ENCODE measurements around the gene FAR2. TPM values are rescaled to one million over a fixed set of nuclear protein-coding genes. Genes with fewer than 3 reads are reported as not detected.
A peak's percentile ranks its signal among the peaks of the same experiment; 100 is the strongest.

Gene FAR2
- total RNA-seq, 1 experiment from 2014 or later, result 16.2 TPM

DNA sequence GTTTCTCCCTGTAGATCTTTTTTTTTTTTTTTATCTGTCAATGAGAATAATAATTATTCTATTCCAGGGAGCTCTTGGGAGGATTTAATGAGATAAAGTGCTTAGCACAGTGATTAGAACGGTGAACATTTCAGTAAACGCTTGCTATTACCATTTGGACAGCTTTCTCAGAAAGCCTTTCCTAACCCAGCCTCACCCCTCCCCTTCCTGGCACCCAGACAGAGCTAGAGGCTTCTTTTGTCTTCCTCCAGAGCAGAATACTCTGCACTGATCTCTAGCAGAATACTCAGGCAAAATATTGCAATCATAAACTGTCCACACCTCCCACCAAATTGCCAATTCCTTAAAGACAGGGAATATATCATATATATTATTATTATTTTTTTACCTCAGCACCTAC, 165.3 kb downstream of the FAR2 start:
- no peaks in the 10 kb centered on the region for H3K36me3 ChIP-seq (replicated peaks; ENCODE audit: control insufficient read depth, insufficient read depth, low read length)
- H3K27me3 ChIP-seq (ENCODE audit: control insufficient read depth, insufficient read depth, low read length), result no peaks in the 10 kb centered on the region
- no peak overlapping the region for H3K4me3 ChIP-seq (ENCODE audit: insufficient read depth, low read depth, low read length)
- no peak for DNase-seq

DNA sequence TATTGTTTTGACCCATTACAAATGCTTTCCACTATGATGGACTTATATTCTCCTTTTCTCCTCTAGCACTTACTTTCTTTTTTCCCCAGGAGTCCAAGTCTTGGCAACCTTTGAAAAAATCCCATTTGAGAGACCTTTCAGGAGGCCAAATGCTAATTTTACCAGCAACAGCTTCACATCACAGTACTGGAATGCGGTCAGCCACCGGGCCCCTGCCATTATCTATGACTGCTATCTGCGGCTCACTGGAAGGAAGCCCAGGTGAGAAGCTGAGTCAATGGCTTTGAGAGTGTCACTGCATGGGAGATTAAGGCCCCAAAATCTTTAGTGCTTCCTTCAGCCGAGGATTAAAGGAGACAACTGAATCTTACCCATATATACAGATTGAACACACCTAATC, 167.7 kb downstream of the FAR2 start:
- peak; percentile 17 for DNase-seq
- H3K36me3 ChIP-seq (replicated peaks; ENCODE audit: control insufficient read depth, insufficient read depth, low read length), result no peaks in the 10 kb centered on the region
- H3K27me3 ChIP-seq (ENCODE audit: control insufficient read depth, insufficient read depth, low read length), result no peaks in the 10 kb centered on the region
- no peak overlapping the region for H3K4me3 ChIP-seq (ENCODE audit: insufficient read depth, low read depth, low read length)

DNA sequence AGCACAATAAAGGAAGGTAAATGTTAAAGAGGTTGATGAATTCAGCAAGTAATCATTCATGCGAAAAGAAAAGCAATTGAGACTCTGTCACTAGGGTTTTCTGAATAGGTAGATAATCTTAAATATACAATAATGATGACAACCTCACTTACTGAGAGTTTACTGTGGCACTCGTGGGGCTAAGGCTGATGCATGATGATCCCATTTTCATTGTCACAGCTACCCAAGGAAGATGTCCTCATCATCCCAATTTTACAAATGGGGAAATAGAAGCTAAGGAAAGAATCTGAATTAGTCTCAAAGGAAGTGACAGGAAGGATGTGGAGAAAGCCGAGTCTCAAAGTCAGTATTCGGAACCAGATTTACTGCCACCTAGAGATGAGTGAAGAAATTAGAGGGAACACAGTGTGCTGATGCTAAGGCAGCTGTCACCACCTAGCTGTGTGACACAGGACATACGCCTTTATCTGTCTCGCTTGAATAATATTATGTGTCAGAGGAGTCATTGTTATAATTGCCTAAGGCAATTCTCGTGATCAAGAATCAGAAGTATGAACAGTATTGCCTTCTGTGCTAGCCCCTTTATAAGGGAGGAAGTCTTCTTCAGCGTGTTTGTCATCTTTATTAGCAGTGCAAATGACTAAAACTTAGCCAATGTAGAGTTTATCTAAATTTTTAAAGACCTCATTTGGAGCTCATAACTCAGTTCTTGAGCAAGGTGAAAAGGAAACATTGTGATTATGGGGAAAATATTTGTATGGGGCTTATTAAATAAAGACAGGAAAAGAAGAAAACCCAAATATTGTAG, 168.7 kb downstream of the FAR2 start:
- Histone ChIP-seq H3K27me3 (ENCODE audit: control insufficient read depth, insufficient read depth, low read length) (no peaks in the 10 kb centered on the region), H3K36me3 (replicated peaks; ENCODE audit: control insufficient read depth, insufficient read depth, low read length) (no peaks in the 10 kb centered on the region; the same call in 1 of the 2 replicates), H3K4me3 (ENCODE audit: insufficient read depth, low read depth, low read length) (no peak overlapping the region)
- peak; percentile 42 for DNase-seq

DNA sequence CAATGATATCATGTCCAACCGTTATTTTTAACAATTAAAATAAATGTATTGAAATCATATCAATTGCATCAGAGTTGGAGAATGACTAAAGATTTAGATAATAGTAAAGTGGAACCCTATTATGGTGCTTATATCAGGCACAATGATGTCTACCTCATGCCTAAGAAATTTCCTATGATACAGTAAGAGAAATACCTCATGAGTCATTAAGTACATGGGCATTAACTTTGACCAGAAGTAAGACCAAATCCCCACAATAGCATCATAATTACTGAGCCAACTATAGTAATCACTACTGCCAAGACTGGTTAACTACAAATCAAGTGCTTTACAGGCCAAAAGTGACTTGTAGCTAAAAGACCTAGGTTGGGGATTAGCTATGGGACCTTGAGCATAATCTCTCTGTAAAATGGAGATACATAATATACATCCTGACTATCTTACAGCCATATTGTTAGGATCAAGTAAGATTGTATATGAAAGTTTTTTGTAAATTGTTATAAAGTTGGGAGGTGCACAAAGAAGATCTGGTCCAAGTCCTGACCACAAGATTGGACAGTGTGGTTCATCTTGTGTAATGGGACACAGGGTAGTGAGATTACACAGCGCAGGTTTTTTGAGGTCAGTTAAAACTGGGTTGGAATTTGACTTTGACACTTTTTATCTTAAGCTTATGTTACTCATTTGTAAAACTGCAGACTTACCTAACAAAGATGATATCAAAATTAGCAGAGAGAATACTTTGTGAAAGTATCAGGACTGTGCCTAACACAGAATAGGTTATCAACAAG, 171.4 kb downstream of the FAR2 start:
- Histone ChIP-seq H3K27me3 (ENCODE audit: control insufficient read depth, insufficient read depth, low read length) (no peaks in the 10 kb centered on the region), H3K4me3 (ENCODE audit: insufficient read depth, low read depth, low read length) (no peak overlapping the region), H3K36me3 (replicated peaks; ENCODE audit: control insufficient read depth, insufficient read depth, low read length) (no peaks in the 10 kb centered on the region; the same call in 1 of the 2 replicates)
- DNase-seq, result no peak

DNA sequence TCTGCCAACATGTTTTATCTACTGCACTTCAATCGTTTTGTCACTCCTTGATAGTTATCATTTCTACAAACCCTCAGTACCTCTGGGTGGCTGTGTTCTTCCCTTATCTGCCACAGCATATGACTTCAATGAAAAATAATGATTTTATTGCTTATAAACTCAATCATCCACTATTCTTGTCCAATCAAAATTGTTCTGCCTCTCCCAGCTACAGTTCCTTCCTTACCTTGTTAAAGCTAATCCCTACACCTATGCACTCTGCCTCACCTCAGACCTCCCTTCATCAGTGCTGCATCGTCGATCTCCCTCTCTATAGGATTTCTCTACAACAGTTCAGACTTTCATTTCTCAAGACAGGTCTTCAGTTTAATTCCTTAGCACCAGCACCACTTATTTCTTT, 173.1 kb downstream of the FAR2 start:
- Histone ChIP-seq H3K27me3 (ENCODE audit: control insufficient read depth, insufficient read depth, low read length) (no peaks in the 10 kb centered on the region), H3K36me3 (replicated peaks; ENCODE audit: control insufficient read depth, insufficient read depth, low read length) (no peaks in the 10 kb centered on the region; the same call in 1 of the 2 replicates), H3K4me3 (ENCODE audit: insufficient read depth, low read depth, low read length) (no peak overlapping the region)
- no peak for DNase-seq

DNA sequence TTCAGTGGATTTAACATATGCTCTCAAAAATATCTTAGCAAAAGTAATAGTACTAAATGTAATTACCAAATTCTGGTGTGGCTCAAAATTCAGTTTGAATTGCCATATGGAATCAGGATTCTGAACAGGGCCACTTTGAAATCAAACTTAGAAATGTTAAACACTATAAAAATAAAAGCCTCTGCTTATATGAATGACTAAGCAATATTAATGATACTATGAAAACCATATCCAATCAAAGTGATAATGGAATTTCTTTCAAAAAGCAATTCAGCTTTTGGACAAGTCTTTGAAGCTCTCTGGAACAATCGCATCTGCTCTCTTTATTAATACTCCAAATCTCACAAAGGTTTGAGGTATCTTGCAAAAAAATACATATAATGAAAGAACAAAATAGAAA, 180.3 kb downstream of the FAR2 start:
- H3K4me3 ChIP-seq (ENCODE audit: insufficient read depth, low read depth, low read length), result no peak overlapping the region
- H3K27me3 ChIP-seq (ENCODE audit: control insufficient read depth, insufficient read depth, low read length), result no peaks in the 10 kb centered on the region
- no peaks in the 10 kb centered on the region for H3K36me3 ChIP-seq (replicated peaks; ENCODE audit: control insufficient read depth, insufficient read depth, low read length)
- DNase-seq, result no peak

DNA sequence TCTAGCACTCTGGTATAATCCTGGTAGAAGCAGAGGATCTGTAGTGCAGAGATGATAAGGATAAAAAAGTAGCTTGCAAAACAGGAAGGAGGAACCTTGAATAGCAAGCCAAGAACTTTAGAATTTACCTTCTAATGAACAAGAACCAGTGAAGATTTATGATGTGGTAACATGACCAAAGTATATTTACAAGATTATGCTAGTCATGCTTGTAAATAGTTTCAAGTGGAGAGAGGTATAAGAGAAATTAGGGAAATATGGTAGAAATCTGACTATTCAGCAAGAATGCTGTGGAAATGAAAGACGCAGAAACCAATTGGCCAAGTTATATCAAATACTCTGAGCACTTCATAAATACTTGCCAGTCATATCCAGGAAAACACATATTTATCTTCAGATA, 184.1 kb downstream of the FAR2 start:
- Histone ChIP-seq H3K4me3 (ENCODE audit: insufficient read depth, low read depth, low read length) (no peak overlapping the region), H3K27me3 (ENCODE audit: control insufficient read depth, insufficient read depth, low read length) (no peaks in the 10 kb centered on the region), H3K36me3 (replicated peaks; ENCODE audit: control insufficient read depth, insufficient read depth, low read length) (no peaks in the 10 kb centered on the region)
- DNase-seq, result no peak

DNA sequence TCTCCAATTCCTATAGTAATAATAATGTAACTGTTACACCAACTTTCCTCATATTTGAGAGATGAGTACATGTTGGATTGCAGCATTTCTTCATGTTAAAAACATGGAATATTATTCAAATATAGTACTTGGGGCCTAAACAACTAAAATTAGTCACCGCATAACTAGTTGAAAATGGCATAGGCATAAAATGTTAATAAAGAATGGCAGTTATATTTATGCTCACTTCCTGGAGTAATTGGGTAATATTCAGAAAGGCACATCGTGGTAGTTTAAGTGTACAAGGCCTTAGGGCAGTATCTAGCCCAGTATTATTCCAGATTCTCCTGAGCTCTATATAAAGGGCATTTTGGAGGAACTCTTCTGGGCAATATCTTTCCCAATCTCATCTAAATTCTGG, 185.9 kb downstream of the FAR2 start:
- DNase-seq, result no peak
- Histone ChIP-seq H3K36me3 (replicated peaks; ENCODE audit: control insufficient read depth, insufficient read depth, low read length) (no peaks in the 10 kb centered on the region), H3K27me3 (ENCODE audit: control insufficient read depth, insufficient read depth, low read length) (no peaks in the 10 kb centered on the region), H3K4me3 (ENCODE audit: insufficient read depth, low read depth, low read length) (no peak overlapping the region)

DNA sequence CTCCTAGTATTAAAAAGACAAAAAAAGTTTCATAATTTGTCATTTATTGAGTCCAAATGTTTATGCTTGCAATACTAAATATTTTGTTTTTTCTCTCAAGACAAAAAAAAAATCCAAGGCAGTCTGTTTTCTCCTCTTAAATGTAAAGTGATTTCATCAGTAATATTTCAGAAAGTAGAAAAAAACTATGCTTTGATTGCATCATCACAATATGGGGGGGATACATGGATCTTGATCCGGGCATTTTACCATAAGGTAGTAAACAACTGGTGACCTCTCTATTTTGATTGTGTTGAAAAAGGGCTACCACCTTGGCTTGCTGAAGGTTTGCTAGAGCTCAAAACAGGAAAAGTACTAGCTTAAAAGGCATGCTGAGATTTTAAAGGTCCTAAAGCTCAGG, 188.2 kb downstream of the FAR2 start:
- H3K4me3 ChIP-seq (ENCODE audit: insufficient read depth, low read depth, low read length), result no peak overlapping the region
- H3K36me3 ChIP-seq (replicated peaks; ENCODE audit: control insufficient read depth, insufficient read depth, low read length), result no peaks in the 10 kb centered on the region; the same call in 1 of the 2 replicates
- no peaks in the 10 kb centered on the region for H3K27me3 ChIP-seq (ENCODE audit: control insufficient read depth, insufficient read depth, low read length)
- no peak for DNase-seq

DNA sequence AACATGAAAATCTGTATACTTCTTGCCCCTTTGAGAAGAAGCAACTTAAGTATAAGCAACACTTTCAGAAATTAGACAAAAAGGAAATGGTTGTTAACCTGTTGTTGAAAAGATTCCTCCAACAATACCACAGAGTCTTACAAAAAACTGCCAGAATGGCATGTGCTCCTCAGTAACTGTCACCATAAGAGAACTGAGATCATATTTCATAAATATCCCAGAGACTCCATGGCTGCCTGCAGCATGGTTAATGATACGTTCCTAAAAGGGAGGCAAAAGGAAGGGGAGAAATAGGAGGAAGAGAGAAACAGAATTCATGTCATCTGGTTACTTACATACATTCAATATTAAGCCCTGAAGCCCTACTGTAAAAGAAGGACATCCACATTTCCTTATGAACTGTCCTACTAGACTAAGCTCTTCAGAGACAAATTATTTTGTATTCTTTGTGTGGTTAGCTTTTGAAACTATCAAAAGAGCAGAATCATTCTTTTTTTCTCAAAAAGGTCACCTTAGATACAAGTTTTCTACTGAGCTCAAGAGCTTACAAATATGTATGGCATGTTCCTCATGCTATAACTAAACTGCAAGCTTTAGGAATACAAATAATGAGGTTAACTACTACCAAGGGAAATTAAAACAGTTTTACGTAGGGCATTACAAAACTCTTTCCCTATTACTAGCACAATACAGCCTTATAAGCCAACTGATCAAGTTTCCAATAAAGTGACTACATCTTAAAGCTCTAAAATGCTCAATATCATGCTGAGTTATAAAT, 194.1 kb downstream of the FAR2 start:
- H3K4me3 ChIP-seq (ENCODE audit: insufficient read depth, low read depth, low read length), result no peak overlapping the region
- H3K36me3 ChIP-seq (replicated peaks; ENCODE audit: control insufficient read depth, insufficient read depth, low read length), result peaks cover 1% of the 10 kb centered on the region; the same call in 1 of the 2 replicates
- no peak for DNase-seq
- H3K27me3 ChIP-seq (ENCODE audit: control insufficient read depth, insufficient read depth, low read length), result no peaks in the 10 kb centered on the region

DNA sequence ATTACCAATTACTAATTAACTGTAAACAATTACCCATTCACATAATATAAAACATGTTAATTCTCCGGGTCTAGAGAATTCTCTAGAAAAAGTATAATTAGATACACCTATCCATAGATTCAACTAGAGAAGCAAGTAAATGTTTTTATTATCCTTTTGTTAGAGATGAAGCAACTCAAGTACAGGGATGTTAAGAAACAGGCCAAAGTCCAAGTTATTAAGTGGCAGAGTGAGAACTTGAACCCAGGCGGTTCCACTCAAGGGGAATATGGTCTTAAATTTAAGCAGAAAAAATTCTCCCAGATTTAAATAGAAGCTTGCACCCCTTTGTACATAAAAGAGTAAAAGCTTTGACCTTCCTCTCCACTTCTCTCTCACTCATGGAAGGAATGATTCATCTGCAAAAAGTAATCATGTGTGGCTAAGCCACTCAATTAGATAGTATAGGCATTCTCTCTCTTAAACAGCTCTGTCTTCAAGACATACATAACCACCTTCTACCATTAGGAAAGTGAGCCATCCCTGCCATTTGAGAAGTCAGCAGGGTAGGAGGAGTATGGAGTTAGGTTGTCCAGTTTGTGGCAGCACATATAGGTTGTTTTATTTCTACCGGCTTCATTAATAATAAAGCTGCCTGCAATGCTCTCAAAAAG, 197.8 kb downstream of the FAR2 start:
- no peaks in the 10 kb centered on the region for H3K27me3 ChIP-seq (ENCODE audit: control insufficient read depth, insufficient read depth, low read length)
- H3K4me3 ChIP-seq (ENCODE audit: insufficient read depth, low read depth, low read length), result no peak overlapping the region
- H3K36me3 ChIP-seq (replicated peaks; ENCODE audit: control insufficient read depth, insufficient read depth, low read length), result peaks cover 1% of the 10 kb centered on the region; the same call in 1 of the 2 replicates
- DNase-seq, result no peak

DNA sequence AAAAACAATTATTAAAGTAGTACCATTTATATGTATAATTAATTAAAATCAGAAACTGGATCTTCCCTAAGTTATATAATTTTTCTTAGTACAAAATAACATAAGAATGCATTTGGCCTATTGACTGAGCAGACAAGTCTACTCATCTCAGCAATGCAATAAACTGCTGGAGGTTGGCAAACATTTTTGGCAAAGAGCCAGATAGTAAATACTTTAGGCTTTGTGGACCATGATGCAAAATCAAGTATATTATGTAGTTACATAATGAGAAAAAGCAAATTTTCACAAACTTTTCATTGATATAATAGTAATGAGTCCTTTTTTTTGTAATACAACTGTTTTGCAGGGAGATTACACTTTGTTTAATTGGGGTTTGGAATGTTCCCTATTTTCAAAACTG, 201.0 kb downstream of the FAR2 start:
- Histone ChIP-seq H3K27me3 (ENCODE audit: control insufficient read depth, insufficient read depth, low read length) (no peaks in the 10 kb centered on the region), H3K4me3 (ENCODE audit: insufficient read depth, low read depth, low read length) (no peak overlapping the region), H3K36me3 (replicated peaks; ENCODE audit: control insufficient read depth, insufficient read depth, low read length) (no peaks in the 10 kb centered on the region; the same call in 1 of the 2 replicates)
- no peak for DNase-seq

DNA sequence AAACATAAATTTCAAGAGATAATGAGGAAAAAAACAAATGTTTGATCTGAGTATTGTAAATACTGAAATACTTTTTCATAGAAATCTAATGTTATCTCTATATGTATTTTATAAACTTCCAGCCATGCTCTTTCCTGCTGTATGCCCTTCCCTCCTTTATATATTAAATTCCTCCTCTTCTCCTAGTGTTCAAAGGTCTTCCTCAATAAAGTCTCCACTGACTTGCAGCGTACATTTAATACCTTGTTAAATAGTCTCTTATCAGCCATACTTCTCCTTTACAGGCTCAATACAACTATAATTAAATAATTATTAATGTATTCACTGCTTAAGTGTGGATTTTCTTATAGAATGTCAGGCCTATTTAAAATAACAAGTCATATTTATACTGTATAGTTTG, 205.9 kb downstream of the FAR2 start:
- H3K36me3 ChIP-seq (replicated peaks; ENCODE audit: control insufficient read depth, insufficient read depth, low read length), result no peaks in the 10 kb centered on the region
- H3K27me3 ChIP-seq (ENCODE audit: control insufficient read depth, insufficient read depth, low read length), result no peaks in the 10 kb centered on the region
- no peak for DNase-seq
- no peak overlapping the region for H3K4me3 ChIP-seq (ENCODE audit: insufficient read depth, low read depth, low read length)

DNA sequence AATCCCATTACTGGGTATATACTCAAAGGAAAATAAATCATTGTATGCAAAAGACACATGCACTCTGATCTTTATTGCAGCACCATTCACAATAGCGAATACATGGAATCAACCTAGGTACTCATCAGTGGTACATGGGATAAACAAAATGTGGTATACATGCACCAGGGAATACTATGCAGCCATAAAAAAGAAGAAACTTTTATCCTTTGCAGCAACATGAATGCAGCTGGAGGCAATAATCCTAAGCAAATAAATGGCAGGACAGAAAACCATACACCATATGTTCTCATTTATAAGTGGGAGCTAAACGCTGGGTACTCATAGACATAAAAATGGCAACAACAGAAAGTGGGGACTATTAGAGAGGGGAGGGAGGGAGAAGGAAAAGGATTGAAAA, 216.0 kb downstream of the FAR2 start:
- peaks cover 3% of the 10 kb centered on the region; the same call in 1 of the 2 replicates for H3K36me3 ChIP-seq (replicated peaks; ENCODE audit: control insufficient read depth, insufficient read depth, low read length)
- no peaks in the 10 kb centered on the region for H3K27me3 ChIP-seq (ENCODE audit: control insufficient read depth, insufficient read depth, low read length)
- H3K4me3 ChIP-seq (ENCODE audit: insufficient read depth, low read depth, low read length), result no peak overlapping the region
- DNase-seq, result no peak
